ENCODE measurements around the gene ANTXR1.
A peak's percentile ranks its signal among the peaks of the same experiment; 100 is the strongest.

ANTXR1 gene

GRCh38 chr2:69100220-69100723 is 87.3 kb downstream of the ANTXR1 start:
- peak in 1 of 2 donors; percentile 36 for DNase-seq

- DNase-seq = no peak
Measured at GRCh38 chr2:69102041-69102593, 89.1 kb downstream of the ANTXR1 start.

- no peak for DNase-seq
Measured at GRCh38 chr2:69103419-69103818, 90.4 kb downstream of the ANTXR1 start.

- DNase-seq = no peak
Measured at GRCh38 chr2:69104261-69104660, 91.3 kb downstream of the ANTXR1 start.

GRCh38 chr2:69109255-69109654 is 96.3 kb downstream of the ANTXR1 start:
- DNase-seq = no peak

GRCh38 chr2:69111076-69111475 is 98.1 kb downstream of the ANTXR1 start:
- no peak for DNase-seq

GRCh38 chr2:69113627-69114026 is 100.6 kb downstream of the ANTXR1 start:
- DNase-seq = no peak

GRCh38 chr2:69114534-69114933 is 101.6 kb downstream of the ANTXR1 start:
- no peak for DNase-seq

- DNase-seq = no peak
Measured at GRCh38 chr2:69116438-69116837, 103.5 kb downstream of the ANTXR1 start.

- DNase-seq = no peak
Measured at GRCh38 chr2:69118609-69119008, 105.6 kb downstream of the ANTXR1 start.

- no peak for DNase-seq
Measured at GRCh38 chr2:69119104-69119894, 106.3 kb downstream of the ANTXR1 start.

- DNase-seq = no peak
Measured at GRCh38 chr2:69122271-69122670, 109.3 kb downstream of the ANTXR1 start.

- no peak for DNase-seq
Measured at GRCh38 chr2:69123182-69123581, 110.2 kb downstream of the ANTXR1 start.

GRCh38 chr2:69124343-69124742 is 111.4 kb downstream of the ANTXR1 start:
- DNase-seq = no peak

- no peak for DNase-seq
Measured at GRCh38 chr2:69125816-69126215, 112.8 kb downstream of the ANTXR1 start.

- DNase-seq = no peak
Measured at GRCh38 chr2:69126341-69126740, 113.4 kb downstream of the ANTXR1 start.

GRCh38 chr2:69131452-69131851 is 118.5 kb downstream of the ANTXR1 start:
- no peak for DNase-seq

- DNase-seq = no peak
Measured at GRCh38 chr2:69131983-69132675, 119.2 kb downstream of the ANTXR1 start.

GRCh38 chr2:69132960-69133590 is 120.1 kb downstream of the ANTXR1 start:
- DNase-seq = no peak

GRCh38 chr2:69133898-69134297 is 120.9 kb downstream of the ANTXR1 start:
- DNase-seq = no peak

- DNase-seq = peak in 1 of 2 donors; percentile 32
Measured at GRCh38 chr2:69134306-69134945, 121.4 kb downstream of the ANTXR1 start.

- no peak for DNase-seq
Measured at GRCh38 chr2:69138247-69138772, 125.3 kb downstream of the ANTXR1 start.
